HCT116 (cell line): Measurements from ENCODE around the gene KAZN. TPM values are rescaled to one million over a fixed set of nuclear protein-coding genes. Genes with fewer than 3 reads are reported as not detected.

ENCODE experiments used
- ATAC-seq: fragments of 200-7000 bp; cut with Tn5 transposase; 2 replicates; pipeline ENCODE4 v1.9.1; 2020; ENCODE audit warnings: mild to moderate bottlenecking, moderate library complexity
- BruUV-seq: library from RNA; stranded (reverse); fragments of 400-500 nt; replicated peaks from 2 replicates; lab custom pipeline; 2021; lab: Mats Ljungman, UMichigan
- CTCF ChIA-PET: fragments of 300-600 bp; sonication (Branson Sonifier 250); formaldehyde crosslinking; loops from one replicate; lab custom pipeline; 2021; ENCODE audit warnings: antibody characterized with exemption; lab: Charles Lee
- POLR2A ChIA-PET: fragments of 300-600, 350-600 bp; sonication (Branson Sonifier 250); formaldehyde crosslinking; loops from one replicate; lab custom pipeline; 2021; ENCODE audit warnings: antibody characterized with exemption; lab: Charles Lee
- RAD21 ChIA-PET, 2 experiments: fragments of 300-600 bp; sonication (Branson Sonifier 250); formaldehyde crosslinking; loops; one replicate each; lab custom pipeline; 2023; ENCODE audit warnings: low total read pairs in 2 of 2; ENCODE audit not compliant: uncharacterized antibody in 2 of 2, unreplicated experiment in 2 of 2, low non-redundant PET in 1 of 2; lab: Charles Lee
- DNase-seq: peaks from one replicate; pipeline ENCODE4 v3.0.0-alpha.2; 2010; ENCODE audit warnings: low read depth, low spot score
- H2AFZ ChIP-seq: fragments of 200-600 bp; shearing (Covaris generic), sonication (generic); 2 replicates; pipeline ENCODE4 v1.6.1; 2017; ENCODE audit warnings: low read depth, mixed run types, mixed read lengths, antibody characterized with exemption, low read length; ENCODE audit not compliant: poor library complexity, severe bottlenecking
- H3K27ac ChIP-seq: 2 replicates; pipeline ENCODE4 v1.5.1; 2012; ENCODE audit warnings: low read depth, low read length
- H3K27me3 ChIP-seq: fragments of 200-600 bp; sonication (generic); 2 replicates; pipeline ENCODE4 v1.6.1; 2016; ENCODE audit warnings: mixed run types, low read length, mixed read lengths; ENCODE audit not compliant: insufficient read depth
- H3K36me3 ChIP-seq, 2 experiments: fragments of 200-500 bp in 1 of 2; fragments of 200-600 bp in 1 of 2; sonication (Bioruptor generic) in 1 of 2; sonication (generic) in 1 of 2; 2 replicates each; pipeline versions ENCODE4 v1.5.1 to v1.6.1; 2014 to 2016; ENCODE audit warnings: low read length in 2 of 2, inconsistent platforms in 1 of 2, mixed read lengths in 1 of 2, mixed run types in 1 of 2; ENCODE audit not compliant: insufficient read depth in 2 of 2, control insufficient read depth in 1 of 2
- H3K4me1 ChIP-seq, 2 experiments: fragments of 200-600 bp in 1 of 2; sonication (generic) in 1 of 2; 2 replicates each; pipeline versions ENCODE4 v1.5.1 to v1.6.1; 2012 to 2017; ENCODE audit warnings: low read length in 2 of 2, inconsistent platforms in 1 of 2, mild to moderate bottlenecking in 1 of 2, mixed read lengths in 1 of 2, mixed run types in 1 of 2, moderate library complexity in 1 of 2; ENCODE audit not compliant: insufficient read depth in 2 of 2, control insufficient read depth in 1 of 2
- H3K4me2 ChIP-seq: fragments of 200-600 bp; sonication (generic); 2 replicates; pipeline ENCODE4 v1.6.1; 2017; ENCODE audit warnings: mixed run types, low read length, mixed read lengths
- H3K4me3 ChIP-seq, 2 experiments: fragments of 200-600 bp in 1 of 2; sonication (generic) in 1 of 2; replicated peaks in 1 of 2; 2 replicates each; pipeline ENCODE4 v1.5.1; 2011 to 2016; ENCODE audit warnings: low read length in 2 of 2, control low read depth in 1 of 2, low read depth in 1 of 2, mild to moderate bottlenecking in 1 of 2, mixed read lengths in 1 of 2, mixed run types in 1 of 2
- H3K79me2 ChIP-seq: fragments of 200-600 bp; sonication (generic); 2 replicates; pipeline ENCODE4 v1.6.1; 2017; ENCODE audit warnings: mild to moderate bottlenecking, mixed run types, low read length, moderate library complexity, mixed read lengths; ENCODE audit not compliant: insufficient read depth
- H3K9ac ChIP-seq: fragments of 200-600 bp; sonication (generic); 2 replicates; pipeline ENCODE4 v1.6.1; 2016; ENCODE audit warnings: low read length, mixed read lengths
- H3K9me2 ChIP-seq: fragments of 200-600 bp; sonication (generic), shearing (Covaris generic); 2 replicates; pipeline ENCODE4 v1.6.1; 2017; ENCODE audit warnings: mixed run types, mild to moderate bottlenecking, moderate library complexity; ENCODE audit not compliant: insufficient read depth
- H3K9me3 ChIP-seq, 2 experiments: fragments of 200-500 bp in 1 of 2; fragments of 200-600 bp in 1 of 2; sonication (Bioruptor generic) in 1 of 2; sonication (generic) in 1 of 2; 2 replicates each; pipeline ENCODE4 v1.6.1; 2014 to 2017; ENCODE audit warnings: low read length in 2 of 2, mixed read lengths in 2 of 2, inconsistent platforms in 1 of 2, low read depth in 1 of 2, mild to moderate bottlenecking in 1 of 2, mixed run types in 1 of 2, moderate library complexity in 1 of 2; ENCODE audit not compliant: control insufficient read depth in 1 of 2, insufficient read depth in 1 of 2
- H4K20me1 ChIP-seq: fragments of 200-600 bp; sonication (generic), shearing (Covaris generic); 2 replicates; pipeline ENCODE4 v1.6.1; 2017; ENCODE audit warnings: mixed run types, mild to moderate bottlenecking, moderate library complexity; ENCODE audit not compliant: insufficient read depth
- CEBPB ChIP-seq: IDR thresholded peaks from 2 replicates; pipeline ENCODE4 v1.6.1; 2012; ENCODE audit warnings: low read depth
- ELF1 ChIP-seq: IDR thresholded peaks from 2 replicates; pipeline ENCODE4 v1.6.1; 2012; ENCODE audit warnings: low read depth, borderline replicate concordance
- EZH2 ChIP-seq: fragments of 200-600 bp; sonication (generic); IDR thresholded peaks from 2 replicates; pipeline ENCODE4 v1.6.1; 2017; ENCODE audit warnings: antibody characterized with exemption, mixed run types
- FOSL1 ChIP-seq: IDR thresholded peaks from 2 replicates; pipeline ENCODE4 v1.6.1; 2012; ENCODE audit warnings: low read depth
- JUND ChIP-seq: IDR thresholded peaks from 2 replicates; pipeline ENCODE4 v1.6.1; 2012
- REST ChIP-seq: IDR thresholded peaks from 2 replicates; pipeline ENCODE4 v1.6.1; 2012; ENCODE audit warnings: low read depth
- ZFX ChIP-seq: fragments of 450-650 bp; IDR thresholded peaks from 2 replicates; pipeline ENCODE4 v1.6.1; 2017
- ZNF274 ChIP-seq: fragments of 200-500 bp; sonication (Bioruptor generic); IDR thresholded peaks from 2 replicates; pipeline ENCODE4 v1.6.1; 2014; ENCODE audit warnings: mild to moderate bottlenecking, low read depth, low read length, inconsistent platforms
- intact Hi-C: fragments of 100-400 bp; cut with micrococcal nuclease; formaldehyde crosslinking; loops from 2 replicates; pipeline ENCODE4 v1.10.0; 2022
- total RNA-seq: library from RNA; stranded (reverse); gene quantifications from one replicate; pipeline ENCODE4 v1.2.1, GENCODE V29; 2021; ENCODE audit not compliant: unreplicated experiment

KAZN gene
- total RNA-seq, 1 experiment from 2014 or later = 13.4 TPM

DNA sequence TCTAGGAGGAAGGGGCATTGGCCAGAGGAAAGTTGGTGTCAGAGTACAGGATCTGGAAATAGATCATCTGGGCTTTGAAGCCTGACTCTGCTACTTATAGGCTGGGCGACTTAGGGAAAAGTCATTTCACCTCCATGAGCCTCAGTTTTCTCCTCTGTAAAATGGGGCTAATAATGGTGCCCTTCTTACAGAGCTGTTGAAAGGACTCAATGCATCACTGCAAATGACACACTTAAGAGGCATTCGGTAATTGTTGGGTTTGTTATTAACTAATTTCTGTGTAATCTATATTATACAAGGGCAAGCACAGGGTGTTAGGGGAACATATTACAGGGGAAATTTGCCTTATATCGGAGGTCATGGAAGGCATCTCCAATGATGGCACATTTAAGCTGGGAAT is 96.1 kb downstream of the KAZN start (continued):
- TF ChIP-seq FOSL1 = no peak
- no peak for TF ChIP-seq REST
- no peak for TF ChIP-seq ZFX
- no peak for TF ChIP-seq ELF1
- TF ChIP-seq, all 23 proteins: peak for 0

GRCh38 chr1:14696761-14697160 is 98.3 kb downstream of the KAZN start:
- H3K4me3 ChIP-seq = no peak overlapping the region
- POLR2A ChIA-PET = no interaction called here
- no peak overlapping the region for H3K27ac ChIP-seq
- intact Hi-C loops = no loop called here
- no peak overlapping the region for H3K4me2 ChIP-seq
- ATAC-seq (no peak), DNase-seq (no peak)
- no peaks in the 10 kb centered on the region for H3K4me1 ChIP-seq
- peaks cover 61% of the 10 kb centered on the region for H3K27me3 ChIP-seq
- TF ChIP-seq CEBPB (no peak), EZH2 (no peak), ZNF274 (no peak), JUND (no peak)
- H3K9me2 ChIP-seq = no peaks in the 10 kb centered on the region
- no peak overlapping the region for H2AFZ ChIP-seq
- CTCF ChIA-PET = no interaction called here
- no peaks in the 10 kb centered on the region for H3K79me2 ChIP-seq
- RAD21 ChIA-PET = no interaction called here
- no TSS peak for BruUV-seq
- H3K9me3 ChIP-seq = no peaks in the 10 kb centered on the region
- no peaks in the 10 kb centered on the region for H3K36me3 ChIP-seq
- no peaks in the 10 kb centered on the region for H4K20me1 ChIP-seq
- no peak overlapping the region for H3K9ac ChIP-seq
